H1 (cell line): ENCODE data around the gene GID8. TPM values are rescaled to one million over a fixed set of nuclear protein-coding genes. Genes with fewer than 3 reads are reported as not detected.

Source experiments
- EGR1 ChIP-seq: IDR thresholded peaks from 2 replicates; pipeline ENCODE4 v1.6.1; 2011; ENCODE audit warnings: low read depth, low read length, borderline replicate concordance
- polyA plus RNA-seq, 7 experiments: library from polyadenylated mRNA; depleted of rRNA in 3 of 7; stranded (reverse) in 5 of 7; unstranded in 2 of 7; fragments of >200 nt in 5 of 7; fragments of 200-250 nt in 2 of 7; gene quantifications; 1 replicate in 5 of 7; 2 replicates in 1 of 7; 4 replicates in 1 of 7; pipeline versions ENCODE4 v1.2.1 to v1.2.3, GENCODE V29; 2011 to 2013; ENCODE audit warnings: missing spikeins in 2 of 7, mixed read lengths in 2 of 7
- total RNA-seq: library from RNA; stranded (reverse); fragmentation: NEBNext Ultra II Directional; extraction: Animal tissue kit (Norgen Biotek cat#: 25700); gene quantifications from 2 replicates; pipeline ENCODE4 v1.2.1, GENCODE V29; 2021

GID8 gene
- total and polyA plus RNA-seq, 2 of the 8 experiments (the other 6 are each of a cell fraction or from before 2014, with no cell fraction given): 39.7 to 72.9 TPM

- no peak for TF ChIP-seq EGR1
- TF ChIP-seq, all 59 proteins: peak for 6
These were observed 34.2 kb downstream of the GID8 start (continued) for GRCh38 chr20:62971950-62972844.
